HG02759 (cell line): ENCODE data around the gene NUTM2A.
"Not testable (repeated sequence)": the region's sequence is repeated elsewhere in the genome, so short reads cannot be mapped to it uniquely, and the experiment has no call there.

Experiments
- ATAC-seq: cut with Tn5 transposase; IDR thresholded peaks from one replicate; pipeline ENCODE4 v1.9.1; 2021; ENCODE audit warnings: mild to moderate bottlenecking, moderate library complexity; ENCODE audit not compliant: unreplicated experiment

NUTM2A gene

DNA sequence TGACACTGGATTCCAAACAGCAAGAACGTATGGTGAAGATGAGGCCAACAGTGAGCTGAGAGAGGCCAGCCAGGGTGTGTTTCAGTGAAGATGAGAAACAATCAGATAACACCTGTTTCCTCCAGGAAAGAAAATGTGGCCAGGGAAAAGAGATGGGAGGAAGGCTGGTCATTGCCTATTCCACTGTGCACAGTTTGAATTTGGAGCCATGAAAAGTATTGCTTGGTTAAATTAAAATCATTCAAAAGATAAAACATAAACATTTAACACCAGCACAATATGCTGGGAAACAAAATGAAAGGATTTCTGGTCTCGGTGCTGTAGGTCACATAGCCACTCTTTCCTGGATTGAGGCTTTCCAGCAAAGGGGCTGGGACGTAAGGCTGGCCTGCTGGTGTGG is at the start of gene NUTM2A:
Gene NUTM2A (plus strand): TSS at position 301 of the 400 bp plus-strand sequence. CDS start 383 bp downstream, outside the sequence.
- not testable (repeated sequence) for ATAC-seq

DNA sequence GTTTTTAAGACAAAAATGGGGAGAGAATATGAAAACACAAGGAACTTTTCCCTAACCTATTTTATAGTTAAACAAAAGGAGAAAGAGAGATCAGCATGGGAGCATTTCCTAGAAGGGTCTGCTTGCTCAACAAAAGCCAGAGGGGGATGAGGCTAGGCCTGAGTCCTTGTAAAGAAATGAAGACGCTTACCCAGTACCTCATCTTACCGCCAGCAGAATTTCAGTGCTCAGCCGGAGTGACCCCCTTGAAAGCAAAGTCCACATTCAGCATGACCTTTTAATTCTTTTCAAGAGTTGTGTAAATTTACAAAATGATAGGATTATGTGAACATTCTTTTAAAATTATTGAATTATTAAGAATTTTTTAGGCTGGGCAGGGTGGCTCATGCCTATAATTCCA is 47.7 kb upstream of the NUTM2A start:
- not testable (repeated sequence) for ATAC-seq

GRCh38 chr10:87184421-87184820 is 40.8 kb upstream of the NUTM2A start:
- ATAC-seq: not testable (repeated sequence)

GRCh38 chr10:87186016-87186415 is 39.2 kb upstream of the NUTM2A start:
- not testable (repeated sequence) for ATAC-seq

GRCh38 chr10:87187573-87187972 is 37.7 kb upstream of the NUTM2A start:
- not testable (repeated sequence) for ATAC-seq

GRCh38 chr10:87191841-87192240 is 33.4 kb upstream of the NUTM2A start:
- ATAC-seq: not testable (repeated sequence)

GRCh38 chr10:87200924-87201323 is 24.3 kb upstream of the NUTM2A start:
- peak; percentile 48 for ATAC-seq

DNA sequence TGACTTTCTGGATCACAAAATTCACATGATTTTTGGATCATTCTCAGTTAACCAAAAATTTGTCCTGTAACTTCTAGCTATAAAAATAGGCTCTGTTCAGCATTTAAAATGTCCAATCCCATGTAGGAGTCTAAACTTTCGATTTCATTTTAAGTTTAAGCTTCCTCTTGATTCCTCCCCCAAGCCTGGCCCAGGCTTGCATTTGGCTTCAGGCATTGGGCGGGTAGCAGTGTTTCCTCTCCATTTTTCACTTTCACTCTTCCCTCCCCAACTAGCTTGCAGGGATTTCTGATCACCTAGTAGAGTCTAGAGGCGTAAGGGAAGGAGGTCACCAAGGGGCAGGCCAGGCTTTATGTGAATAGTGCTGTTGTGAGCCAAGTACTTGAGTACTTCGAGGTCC is 20.4 kb upstream of the NUTM2A start:
- peak; percentile 33 for ATAC-seq

GRCh38 chr10:87206922-87207321 is 18.3 kb upstream of the NUTM2A start:
- not testable (repeated sequence) for ATAC-seq

GRCh38 chr10:87210309-87210708 is 14.9 kb upstream of the NUTM2A start:
- not testable (repeated sequence) for ATAC-seq

DNA sequence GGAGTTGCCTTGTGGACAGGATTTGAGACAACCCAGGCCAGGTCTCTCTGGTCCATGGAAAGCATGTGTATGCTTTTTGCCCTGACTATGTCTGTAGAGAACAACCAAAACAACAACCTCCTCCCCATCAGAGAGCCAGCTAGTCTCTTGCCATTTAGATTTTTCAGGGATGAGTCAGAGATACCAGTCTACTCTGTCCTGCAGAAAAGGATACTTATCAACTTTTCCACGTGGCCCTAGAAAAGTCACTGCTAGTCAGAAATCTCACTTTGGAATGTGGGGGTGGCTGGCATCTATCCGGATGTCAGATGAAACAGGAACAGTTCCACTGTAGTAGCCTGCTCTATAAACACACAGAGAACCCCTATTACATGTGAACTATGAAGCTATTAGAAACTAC is 13.4 kb upstream of the NUTM2A start:
- not testable (repeated sequence) for ATAC-seq

- ATAC-seq: not testable (repeated sequence)
These were observed 12.0 kb upstream of the NUTM2A start for GRCh38 chr10:87213150-87213765.

DNA sequence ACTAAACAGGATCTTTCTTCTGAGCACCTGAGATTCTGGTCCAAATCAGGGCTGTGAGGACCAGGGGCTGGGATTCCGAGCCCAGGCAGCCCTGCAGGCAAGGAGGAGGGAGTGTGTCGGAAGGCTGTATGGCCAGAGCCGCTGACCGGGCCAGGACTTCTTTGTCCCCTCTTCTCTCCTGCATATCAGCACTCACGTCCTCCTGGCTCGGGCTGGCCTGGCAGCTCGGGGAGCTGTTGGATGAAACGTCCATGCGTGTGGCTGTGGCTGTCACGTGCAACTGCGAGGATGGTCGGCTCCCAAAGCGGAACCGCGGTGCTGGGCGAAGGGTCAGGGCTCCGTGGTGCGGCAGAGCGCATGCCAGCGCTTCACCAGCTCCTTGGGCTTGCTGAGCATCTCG is 11.4 kb upstream of the NUTM2A start:
- not testable (repeated sequence) for ATAC-seq

DNA sequence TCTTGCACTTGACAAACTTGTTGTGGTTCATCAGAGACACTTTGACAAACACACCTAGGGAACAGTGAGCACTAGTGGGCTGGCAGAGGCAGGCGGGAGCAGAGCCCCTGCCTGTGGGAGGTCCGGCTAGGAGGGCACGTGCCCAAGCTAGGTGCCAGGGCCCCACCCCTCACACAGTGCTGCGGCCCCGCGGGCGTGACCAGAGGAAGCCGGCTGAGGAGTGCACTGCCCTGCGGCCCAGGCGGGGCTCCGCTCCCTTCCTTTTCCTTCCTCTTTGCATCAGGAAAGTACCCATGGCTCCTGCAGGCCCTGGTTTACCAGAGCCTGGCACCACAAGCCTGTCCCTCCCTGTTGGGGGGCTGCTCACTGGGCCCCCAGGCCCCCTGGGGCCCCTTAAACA is 9.1 kb upstream of the NUTM2A start:
- ATAC-seq: not testable (repeated sequence)

DNA sequence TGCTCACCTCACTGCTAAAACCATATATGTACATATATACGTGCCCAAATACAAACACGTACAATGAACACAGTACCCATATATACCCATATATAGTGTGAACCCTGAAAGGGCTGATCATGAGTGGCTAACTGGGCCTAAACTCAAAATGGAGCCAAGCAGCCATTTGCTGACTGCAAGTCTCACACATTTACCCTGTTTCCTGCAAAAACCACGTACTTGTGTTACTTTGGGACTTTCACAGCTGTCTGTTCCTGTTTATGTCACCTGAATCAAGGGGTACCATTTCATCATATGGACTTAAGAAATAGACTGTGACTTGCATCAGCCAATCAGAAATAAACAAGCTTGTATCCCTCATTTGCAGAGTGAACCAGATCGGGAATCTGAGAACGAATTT is 5.9 kb upstream of the NUTM2A start:
- ATAC-seq: not testable (repeated sequence)

DNA sequence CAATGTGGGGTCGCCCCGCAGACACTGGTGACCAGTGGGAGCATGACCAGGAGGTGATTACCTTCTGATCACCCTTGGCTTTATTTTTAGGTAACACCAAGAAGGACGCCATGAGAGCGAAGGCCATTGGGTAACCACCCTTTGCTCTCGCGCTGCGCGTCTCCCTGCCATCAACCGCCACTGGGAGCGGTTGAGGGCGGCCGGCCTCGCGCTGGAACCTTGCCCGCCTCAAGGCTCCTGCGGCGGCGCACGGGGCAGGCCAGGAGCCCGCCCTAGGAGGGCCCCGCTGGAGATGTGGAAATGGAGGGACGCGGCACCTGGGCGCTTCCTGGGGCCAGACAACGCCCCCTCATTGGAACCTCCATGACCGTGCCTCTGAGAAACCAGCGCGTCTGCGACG is 2.5 kb upstream of the NUTM2A start:
- not testable (repeated sequence) for ATAC-seq

DNA sequence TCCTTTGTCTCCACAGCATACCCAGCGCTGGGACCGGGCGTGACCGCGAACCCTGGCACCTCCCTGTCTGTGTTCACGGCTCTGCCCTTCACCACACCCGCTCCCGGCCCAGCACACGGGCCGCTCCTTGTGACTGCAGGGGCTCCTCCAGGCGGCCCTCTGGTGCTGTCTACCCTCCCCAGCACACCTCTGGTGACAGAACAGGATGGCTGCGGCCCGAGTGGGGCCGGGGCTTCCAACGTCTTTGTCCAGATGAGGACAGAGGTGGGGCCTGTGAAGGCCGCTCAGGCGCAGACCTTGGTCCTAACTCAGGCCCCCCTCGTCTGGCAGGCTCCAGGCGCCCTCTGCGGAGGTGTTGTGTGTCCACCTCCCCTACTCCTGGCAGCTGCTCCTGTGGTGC is 3.0 kb downstream of the NUTM2A start:
- ATAC-seq: not testable (repeated sequence)

GRCh38 chr10:87229211-87229610 is 4.0 kb downstream of the NUTM2A start:
- not testable (repeated sequence) for ATAC-seq

DNA sequence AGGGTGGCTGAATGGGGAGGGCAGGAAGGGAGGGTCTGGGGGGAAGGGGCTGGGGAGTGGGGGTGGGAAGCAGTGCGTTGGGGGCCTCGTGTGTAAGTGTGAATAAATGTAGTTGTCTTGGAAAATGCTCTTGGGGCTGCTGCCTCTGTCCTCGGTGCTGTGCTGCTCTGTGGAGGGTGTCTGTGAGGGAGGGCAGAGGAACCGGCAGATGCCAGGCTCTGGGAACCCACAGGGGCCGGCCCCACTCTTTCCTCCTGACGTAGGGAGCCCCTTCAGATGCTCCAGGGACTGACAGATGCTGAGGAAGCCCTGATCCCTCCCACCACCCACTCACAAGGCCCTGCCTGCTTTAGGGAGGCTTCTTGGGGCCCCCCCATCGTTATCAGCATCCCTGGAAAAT is 9.6 kb downstream of the NUTM2A start:
- not testable (repeated sequence) for ATAC-seq

- not testable (repeated sequence) for ATAC-seq
These were observed 12.0 kb downstream of the NUTM2A start for GRCh38 chr10:87237244-87237643.

DNA sequence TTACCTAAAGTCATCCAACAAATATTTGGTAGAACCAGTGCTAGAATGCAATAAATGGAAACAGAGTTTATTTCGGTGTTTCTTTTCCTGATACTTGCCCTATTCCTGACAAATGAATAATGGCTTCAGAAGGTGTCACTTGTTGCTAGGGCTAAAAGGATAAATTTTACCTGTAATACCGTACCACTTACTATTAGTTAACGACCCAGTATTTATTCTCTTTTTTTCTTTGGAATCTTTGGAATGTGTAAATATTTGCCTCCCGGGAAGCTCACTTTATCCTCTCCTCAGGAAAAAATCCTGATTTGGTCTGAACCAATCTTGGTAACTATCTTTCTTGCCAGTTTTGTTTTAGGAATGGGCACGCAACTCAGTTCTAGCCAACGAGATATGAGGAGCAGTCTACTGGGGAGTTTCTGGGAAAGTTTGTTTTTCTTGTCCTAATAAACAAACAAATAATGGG is 14.1 kb downstream of the NUTM2A start:
- not testable (repeated sequence) for ATAC-seq

GRCh38 chr10:87242192-87242591 is 16.9 kb downstream of the NUTM2A start:
- ATAC-seq: not testable (repeated sequence)

GRCh38 chr10:87247335-87247734 is 22.1 kb downstream of the NUTM2A start:
- not testable (repeated sequence) for ATAC-seq
